HG02840 (cell line): ENCODE data around the gene CLCN2.

Experiments
- ATAC-seq: cut with Tn5 transposase; IDR thresholded peaks from one replicate; pipeline ENCODE4 v1.9.1; 2021; ENCODE audit warnings: mild to moderate bottlenecking, moderate library complexity, moderate number of reproducible peaks; ENCODE audit not compliant: unreplicated experiment, low FRiP score

The CLCN2 gene

GRCh38 chr3:184381261-184382224 is 20.1 kb upstream of the CLCN2 start:
- no peak for ATAC-seq

GRCh38 chr3:184380627-184381260 is 19.3 kb upstream of the CLCN2 start:
- no peak for ATAC-seq

DNA sequence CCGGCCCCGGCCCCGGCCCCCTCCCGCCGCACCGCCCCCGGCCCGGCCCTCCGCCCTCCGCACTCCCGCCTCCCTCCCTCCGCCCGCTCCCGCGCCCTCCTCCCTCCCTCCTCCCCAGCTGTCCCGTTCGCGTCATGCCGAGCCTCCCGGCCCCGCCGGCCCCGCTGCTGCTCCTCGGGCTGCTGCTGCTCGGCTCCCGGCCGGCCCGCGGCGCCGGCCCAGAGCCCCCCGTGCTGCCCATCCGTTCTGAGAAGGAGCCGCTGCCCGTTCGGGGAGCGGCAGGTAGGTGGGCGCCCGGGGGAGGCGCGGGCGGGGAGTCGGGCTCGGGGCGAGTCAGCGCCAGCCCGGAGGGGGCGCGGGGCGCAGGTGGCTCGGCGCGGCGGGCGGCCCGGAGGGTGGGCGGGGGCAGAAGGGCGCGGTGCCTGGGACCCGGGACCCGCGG is 18.8 kb upstream of the CLCN2 start:
- ATAC-seq = no peak

DNA sequence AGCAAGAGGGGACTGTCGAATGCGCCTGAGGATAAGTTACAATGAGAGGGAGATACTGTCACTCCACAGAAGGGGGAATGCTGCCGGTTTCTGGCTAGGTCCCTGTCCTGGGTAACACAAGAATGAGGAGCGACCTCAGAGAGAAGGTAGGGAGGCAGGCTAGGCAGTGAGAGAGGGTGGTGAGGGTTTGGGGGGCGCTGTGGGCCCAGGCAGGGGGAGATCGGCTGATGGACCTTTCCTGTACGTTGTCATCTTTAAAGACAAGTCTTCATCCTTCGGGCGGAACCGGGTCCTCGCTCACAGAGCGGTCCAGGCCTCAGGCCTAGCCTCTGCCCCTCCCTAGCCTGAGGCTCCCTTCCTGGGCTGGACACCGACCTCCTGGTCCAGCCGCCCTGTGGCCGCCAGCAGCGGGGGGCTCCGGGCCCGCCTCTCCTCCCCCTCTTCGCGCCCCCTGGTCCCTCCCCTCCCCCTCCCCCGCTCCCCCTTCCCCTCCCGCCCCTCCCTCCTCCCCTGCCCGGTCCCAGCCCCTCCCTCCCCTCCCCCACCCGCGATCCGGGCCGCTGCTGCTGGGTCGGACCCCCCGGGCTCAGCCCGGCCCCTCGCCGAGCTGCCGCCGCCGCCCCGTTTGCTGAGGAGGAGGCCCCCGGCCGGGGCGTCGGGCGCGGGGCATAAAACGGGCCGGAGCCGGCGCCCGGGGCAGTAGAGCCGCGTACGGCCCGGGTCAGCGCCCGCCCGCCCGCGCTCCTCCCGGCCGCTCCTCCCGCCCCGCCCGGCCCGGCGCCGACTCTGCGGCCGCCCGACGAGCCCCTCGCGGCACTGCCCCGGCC is 18.2 kb upstream of the CLCN2 start, which contains the start of gene CHRD:
Gene CHRD (plus strand): TSS at position 697 of the 827 bp plus-strand sequence. CDS start 265 bp downstream, outside the sequence.
- no peak for ATAC-seq

- ATAC-seq = no peak
Measured at GRCh38 chr3:184378651-184379357, 17.4 kb upstream of the CLCN2 start.

- no peak for ATAC-seq
Measured at GRCh38 chr3:184377882-184378445, 16.6 kb upstream of the CLCN2 start, which contains the start of gene THPO. Gene THPO, minus strand, starts transcription at chr3:184378207. Its CDS starts 1,948 bp downstream, at chr3:184376259.

DNA sequence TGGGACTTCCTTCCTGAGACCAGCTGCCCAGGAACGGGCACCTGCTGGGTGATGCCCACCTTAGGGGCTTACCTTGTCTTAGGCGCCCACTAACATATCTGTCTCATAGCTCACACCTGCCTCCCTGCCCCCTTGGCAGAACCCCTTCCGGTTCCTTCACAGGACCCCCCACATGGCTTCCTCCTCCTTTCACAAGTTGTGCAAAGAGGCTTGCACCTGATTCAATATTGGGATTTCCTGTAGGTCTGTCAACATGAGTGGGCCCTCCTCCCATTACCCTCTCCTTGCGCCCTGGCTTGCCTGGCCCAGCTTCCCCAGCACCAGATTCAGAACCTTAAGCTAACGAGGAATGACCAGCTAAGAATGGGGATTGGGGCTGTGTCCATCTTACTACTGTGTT is 16.0 kb upstream of the CLCN2 start:
- no peak for ATAC-seq

GRCh38 chr3:184375747-184376461 is 14.5 kb upstream of the CLCN2 start:
- ATAC-seq = no peak

DNA sequence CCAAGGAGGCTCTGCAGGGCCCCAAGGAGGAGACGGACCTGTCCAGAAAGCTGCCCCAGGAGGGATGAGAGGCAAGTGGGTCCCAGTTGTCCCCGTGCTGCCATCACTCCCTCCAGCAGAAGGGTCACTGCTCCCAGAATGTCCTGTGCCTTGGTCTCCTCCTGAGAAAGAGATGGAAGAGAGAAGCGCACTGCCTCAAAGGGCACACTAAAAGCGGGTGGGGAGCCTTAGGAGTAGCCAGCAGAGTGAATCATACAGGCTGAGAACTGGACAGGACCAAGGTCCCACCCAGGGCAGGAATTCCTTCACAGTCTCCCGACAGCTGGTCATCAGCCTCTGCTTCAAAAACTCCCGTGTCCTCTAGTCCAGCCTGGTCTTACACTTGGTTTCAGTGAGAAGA is 12.0 kb upstream of the CLCN2 start:
- ATAC-seq = no peak

DNA sequence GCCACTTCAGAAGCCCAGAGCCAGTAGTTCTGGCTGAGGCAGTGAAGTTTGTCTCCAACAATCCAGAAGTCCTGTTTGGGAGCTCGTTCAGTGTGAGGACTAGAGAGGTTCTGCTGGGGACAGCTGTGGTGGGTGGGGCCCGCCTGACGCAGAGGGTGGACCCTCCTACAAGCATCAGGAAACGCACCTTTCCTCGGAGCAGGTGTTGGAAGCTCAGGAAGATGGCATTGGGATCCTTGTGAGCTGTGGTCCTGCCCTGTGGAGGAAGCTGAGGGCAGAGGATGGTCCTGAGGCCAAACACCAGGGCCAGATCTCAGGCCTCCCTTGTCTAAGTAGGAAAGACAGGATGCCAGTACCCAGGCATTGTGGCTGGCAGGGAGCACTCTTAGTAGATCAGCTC is 11.5 kb upstream of the CLCN2 start:
- no peak for ATAC-seq

- ATAC-seq = no peak
Measured at GRCh38 chr3:184372296-184372821, 11.0 kb upstream of the CLCN2 start.

- ATAC-seq = no peak
Measured at GRCh38 chr3:184371570-184372018, 10.2 kb upstream of the CLCN2 start.

- ATAC-seq = no peak
Measured at GRCh38 chr3:184368586-184369183, 7.3 kb upstream of the CLCN2 start.

DNA sequence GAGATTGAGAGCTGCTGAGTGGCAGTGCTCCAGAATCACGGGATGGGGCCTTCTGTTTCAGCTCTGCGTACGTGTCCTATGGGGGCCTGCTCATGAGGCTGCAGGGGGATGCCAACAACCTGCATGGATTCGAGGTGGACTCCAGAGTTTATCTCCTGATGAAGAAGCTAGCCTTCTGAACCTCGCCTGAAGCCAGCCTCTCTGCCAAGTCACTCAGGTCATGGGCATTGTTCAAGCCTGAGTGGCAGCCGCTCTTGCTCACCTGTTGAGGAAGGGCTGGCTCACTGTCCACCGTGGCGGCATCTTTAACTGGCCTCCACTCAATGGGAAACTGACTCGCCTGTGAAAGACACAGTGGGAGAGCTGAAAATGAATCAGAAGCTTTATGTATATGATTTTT is 6.7 kb upstream of the CLCN2 start:
- no peak for ATAC-seq

GRCh38 chr3:184366619-184367289 is 5.3 kb upstream of the CLCN2 start:
- ATAC-seq = no peak

DNA sequence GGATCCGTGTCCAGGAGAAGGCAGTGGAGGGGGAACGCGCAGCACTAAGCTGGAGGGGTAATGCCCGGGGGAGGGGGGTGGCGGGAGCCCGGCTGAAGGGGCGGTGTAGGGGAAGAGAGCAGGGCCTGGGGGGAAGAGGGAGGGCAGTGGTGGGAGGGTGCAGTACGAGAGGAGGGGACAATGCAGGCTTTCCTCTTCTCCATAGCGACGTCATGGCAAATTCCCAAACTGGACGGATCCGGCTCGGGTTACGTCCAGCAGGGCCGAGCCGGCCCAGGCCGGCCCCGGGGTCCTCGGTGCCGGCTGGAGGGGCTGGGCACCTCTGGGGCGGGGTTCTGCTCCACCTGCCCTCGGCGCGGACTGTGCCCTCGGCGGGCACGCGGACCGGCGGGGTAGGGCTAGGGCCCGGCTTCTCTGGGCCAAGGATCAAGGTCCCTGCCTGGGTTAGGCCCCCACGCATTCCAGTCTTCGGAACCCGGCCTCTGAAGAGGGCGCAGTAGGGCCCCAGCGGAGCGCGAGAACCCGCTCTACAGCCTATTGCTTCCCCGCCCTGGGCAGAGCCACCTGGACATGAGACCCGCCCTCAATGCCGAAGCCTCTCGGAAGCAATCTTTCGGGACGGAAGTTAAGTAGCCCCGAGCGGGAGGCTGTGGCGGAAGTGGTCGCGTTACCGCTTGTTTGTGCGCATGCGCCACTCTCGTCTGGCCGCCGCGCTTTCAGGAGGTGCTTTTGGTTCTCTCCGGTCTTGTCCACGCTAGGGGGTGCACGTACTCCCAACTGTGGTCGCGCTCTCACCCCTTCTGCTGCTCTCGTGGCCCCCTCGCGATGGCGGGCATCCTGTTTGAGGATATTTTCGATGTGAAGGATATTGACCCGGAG is 1.5 kb upstream of the CLCN2 start:
- ATAC-seq = peak; percentile 78
